Measurements from ENCODE around the gene PGC.

GRCh38 chr6:41693281-41694240, 53.6 kb downstream of the PGC start:
- TF ChIP-seq CTCF (IDR thresholded peaks at IDR 0.05) (no peak), ZNF121 (CRISPR knock-in tag; IDR thresholded peaks at IDR 0.05) (no peak), MAX (CRISPR knock-in tag; IDR thresholded peaks at IDR 0.05) (no peak), AFF4 (CRISPR knock-in tag; IDR thresholded peaks at IDR 0.05; ENCODE audit: borderline replicate concordance) (no peak), SP1 (CRISPR knock-in tag; conservative IDR thresholded peaks at IDR 0.05) (no peak), NFYB (CRISPR knock-in tag; conservative IDR thresholded peaks at IDR 0.05; ENCODE audit: low read depth) (no peak), CREB1 (CRISPR knock-in tag; IDR thresholded peaks at IDR 0.05) (no peak), ZNF512 (CRISPR knock-in tag; IDR thresholded peaks at IDR 0.05; ENCODE audit: borderline replicate concordance) (no peak), PRRX2 (CRISPR knock-in tag; IDR thresholded peaks at IDR 0.05) (no peak), ZBTB43 (CRISPR knock-in tag; IDR thresholded peaks at IDR 0.05) (no peak), ATF3 (CRISPR knock-in tag; conservative IDR thresholded peaks at IDR 0.05) (no peak), ATF2 (CRISPR knock-in tag; IDR thresholded peaks at IDR 0.05; ENCODE audit: borderline replicate concordance, low read depth) (no peak)
